ENCODE results near the gene RASSF7.

DNA sequence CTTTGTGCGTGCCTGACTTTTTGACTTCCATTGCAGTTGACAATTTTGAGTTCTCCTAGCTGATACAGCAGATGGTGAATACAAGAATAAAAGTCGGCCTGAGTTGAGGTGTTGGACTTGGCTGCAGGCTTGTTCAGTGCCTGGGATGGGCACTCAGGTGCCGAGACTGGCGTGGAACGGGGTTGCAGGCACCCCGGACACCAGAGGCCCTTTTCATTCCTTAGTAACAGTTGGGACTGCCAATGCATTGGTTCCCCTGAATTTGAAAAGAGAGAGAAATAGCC lies 16.8 kb downstream of the RASSF7 start:
- TF ChIP-seq EZH2 (IDR thresholded peaks at IDR 0.05; ENCODE audit: borderline replicate concordance, low read depth, low read length, severe bottlenecking), result no peak
- TF ChIP-seq POLR2A (IDR thresholded peaks at IDR 0.05; ENCODE audit: low read depth, low read length), result no peak
